CD1c-positive myeloid dendritic cell (primary cell): ENCODE results near the gene MAP4K1.

Experiments
- DNase-seq: peaks from one replicate; pipeline ENCODE4 v3.0.0-alpha.2; 2016; ENCODE audit errors: extremely low spot score

MAP4K1 gene

DNA sequence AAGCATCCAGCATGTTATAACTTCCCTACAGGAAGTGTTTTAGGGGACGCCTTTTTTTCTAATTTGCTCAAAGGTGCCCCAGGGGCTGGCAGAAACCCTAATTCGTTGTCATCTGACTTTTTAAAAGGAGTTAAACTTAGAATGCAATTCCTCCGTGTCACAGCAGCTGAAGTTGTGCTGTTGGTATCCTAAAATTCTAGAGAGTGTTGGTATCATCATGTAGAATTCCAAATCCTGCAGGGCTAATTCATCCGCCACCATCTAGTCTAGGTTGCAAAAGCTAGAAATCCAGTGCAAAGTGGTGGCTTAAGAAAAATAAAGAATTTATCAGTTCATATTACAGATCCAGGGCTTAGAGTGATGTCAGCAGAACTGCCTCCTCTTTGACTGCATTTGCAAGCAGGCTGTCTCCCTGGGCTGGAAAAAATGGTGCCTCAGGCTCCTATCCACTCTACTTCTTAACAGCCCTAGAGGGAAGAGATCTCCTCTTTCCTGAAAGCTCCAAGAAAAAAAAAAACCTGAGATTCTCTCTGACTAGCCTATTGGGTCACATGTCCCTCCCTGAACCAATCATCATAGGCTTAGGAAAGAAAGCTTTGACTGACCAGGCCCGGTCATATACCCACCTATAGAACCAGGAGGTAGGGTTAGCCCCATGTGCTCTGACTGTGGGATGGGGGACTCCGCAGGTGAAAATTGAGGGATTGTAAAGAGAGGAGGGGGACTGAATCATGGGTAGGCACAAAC, 73.0 kb downstream of the MAP4K1 start:
- DNase-seq, result no peak

DNA sequence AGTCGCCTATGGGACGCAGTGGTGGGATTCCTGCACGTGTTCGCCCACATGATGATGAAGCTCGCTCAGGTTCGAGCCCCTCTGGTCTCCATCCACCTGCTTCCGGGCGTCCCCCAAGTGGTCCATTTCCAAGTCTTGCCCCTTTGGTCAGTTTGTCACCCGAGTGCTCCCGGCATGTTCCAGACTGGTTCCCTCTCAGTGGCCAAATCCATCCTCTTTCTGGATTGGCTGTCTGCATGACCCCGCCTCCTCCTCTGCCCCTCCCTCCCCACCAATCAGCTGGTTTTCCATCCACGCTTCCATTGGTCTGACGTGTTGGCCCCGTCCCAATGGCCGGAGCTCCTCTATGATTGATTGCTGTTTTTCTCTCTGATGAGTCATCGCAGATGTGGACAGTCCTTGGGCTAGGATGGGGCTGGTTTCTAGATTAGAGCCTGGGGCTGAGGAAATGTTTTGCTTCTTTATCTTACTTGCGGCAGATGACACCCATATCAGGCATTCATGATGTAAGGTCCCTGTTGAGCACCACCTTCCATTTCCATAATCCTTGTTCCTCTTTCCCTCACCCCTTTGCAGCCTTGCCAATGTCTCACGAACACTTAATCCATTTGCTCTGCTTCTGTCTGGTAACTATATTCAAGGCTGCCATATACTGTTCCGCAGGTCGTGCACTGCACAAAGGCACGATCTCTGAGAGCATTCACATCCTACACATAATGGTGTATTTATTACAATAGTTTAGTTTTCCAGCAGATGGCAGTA, 73.8 kb downstream of the MAP4K1 start:
- peak; percentile 83 for DNase-seq

DNA sequence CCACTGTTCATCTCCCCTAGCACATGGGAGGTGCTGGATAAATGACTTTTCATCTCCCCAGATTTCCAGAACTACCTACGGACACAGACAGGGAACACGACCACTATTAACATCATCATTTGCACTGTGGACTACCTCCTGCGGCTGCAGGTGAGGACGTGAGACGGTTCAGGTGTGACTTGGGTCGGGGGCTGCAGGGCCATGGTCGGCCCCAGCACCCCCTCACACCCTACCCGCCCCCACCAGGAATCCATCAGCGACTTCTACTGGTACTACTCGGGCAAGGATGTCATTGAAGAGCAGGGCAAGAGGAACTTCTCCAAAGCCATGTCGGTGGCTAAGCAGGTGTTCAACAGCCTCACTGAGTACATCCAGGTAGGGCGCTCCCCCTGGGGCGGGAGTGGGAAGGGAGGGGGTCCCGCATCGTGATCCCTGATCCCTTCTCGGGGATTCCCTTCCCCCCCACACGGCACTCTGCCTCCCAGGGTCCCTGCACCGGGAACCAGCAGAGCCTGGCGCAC, 74.4 kb downstream of the MAP4K1 start:
- DNase-seq, result no peak

DNA sequence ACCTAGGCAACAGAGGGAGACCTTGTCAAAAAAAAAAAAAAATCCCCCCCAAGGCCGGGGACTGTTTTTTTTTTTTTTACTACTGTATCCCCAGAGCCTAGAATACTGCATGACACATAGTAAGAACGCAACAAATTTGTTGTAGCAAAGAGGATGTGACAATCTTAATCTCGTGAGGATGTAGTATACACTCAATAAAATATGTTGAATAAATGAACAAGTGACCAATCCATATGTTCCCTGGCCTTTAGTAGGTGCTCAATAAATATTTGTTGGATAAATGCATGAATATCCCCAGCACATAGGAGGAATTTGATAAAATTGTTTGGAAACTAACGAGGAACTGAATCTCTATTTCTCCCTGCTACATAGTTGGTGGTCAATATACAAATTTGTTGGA, 75.7 kb downstream of the MAP4K1 start:
- no peak for DNase-seq

DNA sequence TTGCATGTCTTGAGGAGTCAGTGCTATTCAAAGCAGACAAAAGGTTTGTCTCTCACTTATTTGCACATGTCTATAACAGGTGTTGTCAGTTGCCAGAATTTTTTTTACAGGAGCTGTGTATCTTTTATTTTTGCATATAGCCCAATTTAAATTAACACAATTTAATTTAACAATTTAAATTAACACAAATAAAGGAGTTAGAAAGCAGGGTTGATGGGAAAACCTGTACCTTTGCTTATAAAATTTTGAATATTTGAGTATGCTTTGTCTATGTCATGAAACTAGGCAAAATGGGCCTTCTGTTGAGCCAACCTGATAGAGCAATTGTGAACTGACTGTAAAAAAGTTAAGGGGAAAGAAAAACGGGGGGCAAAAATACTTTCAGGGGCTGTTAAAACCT, 78.0 kb downstream of the MAP4K1 start:
- DNase-seq, result no peak

DNA sequence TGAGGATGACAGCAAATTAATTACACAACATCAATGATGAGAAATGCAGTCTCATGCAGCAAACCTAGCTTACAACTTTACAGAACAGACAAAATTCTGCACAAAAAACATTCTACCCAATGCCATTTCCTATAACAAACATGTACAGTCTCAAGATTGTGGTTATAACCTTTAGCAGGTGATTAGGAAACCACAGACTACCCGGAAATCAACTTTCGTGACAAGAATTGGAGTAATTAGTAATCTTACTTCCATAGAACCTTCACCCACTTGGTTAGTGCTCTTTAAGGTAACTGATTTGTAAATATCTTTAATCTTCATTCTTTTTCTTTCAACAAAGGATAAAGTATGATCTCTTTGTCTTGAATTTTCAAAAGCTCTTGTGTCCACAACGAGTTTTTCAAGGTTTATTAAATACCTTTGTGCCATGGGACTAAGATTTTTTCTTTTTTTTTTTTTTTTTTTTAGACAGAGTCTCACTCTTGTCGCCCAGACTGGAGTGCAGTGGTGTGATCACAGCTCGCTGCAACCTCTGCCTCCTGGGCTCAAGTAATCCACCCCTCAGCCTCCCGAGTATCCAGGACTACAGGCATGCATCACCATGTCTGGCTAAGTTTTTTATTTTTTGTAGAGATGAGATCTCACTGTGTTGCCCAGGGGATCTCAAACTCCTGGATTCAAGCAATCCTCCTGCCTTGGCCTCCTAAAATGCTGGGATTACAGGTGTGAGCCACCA, 78.8 kb downstream of the MAP4K1 start:
- peak; percentile 51 for DNase-seq

DNA sequence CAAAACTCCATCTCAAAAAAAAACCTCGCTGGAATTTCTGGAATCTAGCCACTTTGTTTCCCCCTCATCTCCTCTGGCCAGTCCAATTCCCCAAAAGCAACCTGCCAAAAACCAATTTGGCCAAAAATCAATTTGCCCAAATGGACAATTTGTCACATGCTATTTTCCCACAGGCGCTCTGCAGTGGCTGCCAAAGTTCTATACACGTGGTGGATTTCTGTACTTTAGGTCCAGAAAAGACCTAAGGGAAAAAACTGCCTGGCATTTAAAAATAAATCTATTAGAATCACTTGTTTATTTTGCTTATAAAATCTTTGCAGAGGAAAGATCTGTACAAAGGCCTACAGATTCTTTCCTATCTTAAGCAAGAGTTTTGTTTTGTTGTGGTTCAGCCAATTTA, 79.4 kb downstream of the MAP4K1 start:
- no peak for DNase-seq
